ENCODE results near the gene DAP. TPM values are rescaled to one million over a fixed set of nuclear protein-coding genes. Genes with fewer than 3 reads are reported as not detected.

DAP gene
- total RNA-seq, 1 donor from 2014 or later: 102 TPM

- TF ChIP-seq, protein P1, sequence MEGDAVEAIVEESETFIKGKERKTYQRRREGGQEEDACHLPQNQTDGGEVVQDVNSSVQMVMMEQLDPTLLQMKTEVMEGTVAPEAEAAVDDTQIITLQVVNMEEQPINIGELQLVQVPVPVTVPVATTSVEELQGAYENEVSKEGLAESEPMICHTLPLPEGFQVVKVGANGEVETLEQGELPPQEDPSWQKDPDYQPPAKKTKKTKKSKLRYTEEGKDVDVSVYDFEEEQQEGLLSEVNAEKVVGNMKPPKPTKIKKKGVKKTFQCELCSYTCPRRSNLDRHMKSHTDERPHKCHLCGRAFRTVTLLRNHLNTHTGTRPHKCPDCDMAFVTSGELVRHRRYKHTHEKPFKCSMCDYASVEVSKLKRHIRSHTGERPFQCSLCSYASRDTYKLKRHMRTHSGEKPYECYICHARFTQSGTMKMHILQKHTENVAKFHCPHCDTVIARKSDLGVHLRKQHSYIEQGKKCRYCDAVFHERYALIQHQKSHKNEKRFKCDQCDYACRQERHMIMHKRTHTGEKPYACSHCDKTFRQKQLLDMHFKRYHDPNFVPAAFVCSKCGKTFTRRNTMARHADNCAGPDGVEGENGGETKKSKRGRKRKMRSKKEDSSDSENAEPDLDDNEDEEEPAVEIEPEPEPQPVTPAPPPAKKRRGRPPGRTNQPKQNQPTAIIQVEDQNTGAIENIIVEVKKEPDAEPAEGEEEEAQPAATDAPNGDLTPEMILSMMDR (conservative IDR thresholded peaks at IDR 0.05): no peak
- DNase-seq (ENCODE audit: extremely low spot score, unreplicated experiment): no peak
- Mint-ChIP-seq H3K4me3 (no peak overlapping the region), H3K36me3 (peaks cover 25% of the 10 kb centered on the region), H3K27me3 (peaks cover 6% of the 10 kb centered on the region), H3K27ac (no peak overlapping the region), H3K9me3 (no peaks in the 10 kb centered on the region), H3K4me1 (ENCODE audit: unreplicated experiment) (no peaks in the 10 kb centered on the region)
Measured at GRCh38 chr5:10676224-10676623, 84.8 kb downstream of the DAP start.

DNA sequence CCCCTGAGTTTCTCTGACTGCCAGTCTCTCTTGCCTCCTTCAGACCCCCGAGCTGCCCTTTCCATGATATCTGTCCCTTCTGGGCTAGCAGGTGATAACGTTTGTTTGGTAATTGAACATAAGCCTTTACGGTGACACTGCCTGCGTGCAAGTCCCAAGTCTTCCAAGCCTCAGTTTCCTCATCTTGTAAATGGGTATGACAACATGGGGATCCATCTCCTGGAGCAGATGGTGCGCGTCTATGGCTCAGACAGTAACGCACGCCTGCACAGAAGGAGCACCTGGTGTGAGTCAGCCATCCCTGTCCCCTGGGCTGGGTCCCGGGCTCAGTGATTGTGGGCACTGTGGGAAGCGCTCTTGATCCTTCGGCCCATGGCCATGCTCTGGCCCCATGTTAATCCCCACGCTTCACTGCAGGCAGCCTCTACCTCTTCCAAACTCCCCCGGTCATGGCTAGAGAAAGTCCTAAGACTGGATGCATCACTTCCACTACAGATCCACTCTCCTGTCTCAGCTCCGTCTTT, 85.8 kb downstream of the DAP start:
- H3K27me3 Mint-ChIP-seq: peaks cover 6% of the 10 kb centered on the region
- H3K36me3 Mint-ChIP-seq: peaks cover 19% of the 10 kb centered on the region
- no peaks in the 10 kb centered on the region for H3K4me1 Mint-ChIP-seq (ENCODE audit: unreplicated experiment)
- H3K27ac Mint-ChIP-seq: no peak overlapping the region
- DNase-seq (ENCODE audit: extremely low spot score, unreplicated experiment): no peak
- H3K9me3 Mint-ChIP-seq: no peaks in the 10 kb centered on the region
- H3K4me3 Mint-ChIP-seq: no peak overlapping the region
- TF ChIP-seq, protein P1 (conservative IDR thresholded peaks at IDR 0.05): no peak

DNA sequence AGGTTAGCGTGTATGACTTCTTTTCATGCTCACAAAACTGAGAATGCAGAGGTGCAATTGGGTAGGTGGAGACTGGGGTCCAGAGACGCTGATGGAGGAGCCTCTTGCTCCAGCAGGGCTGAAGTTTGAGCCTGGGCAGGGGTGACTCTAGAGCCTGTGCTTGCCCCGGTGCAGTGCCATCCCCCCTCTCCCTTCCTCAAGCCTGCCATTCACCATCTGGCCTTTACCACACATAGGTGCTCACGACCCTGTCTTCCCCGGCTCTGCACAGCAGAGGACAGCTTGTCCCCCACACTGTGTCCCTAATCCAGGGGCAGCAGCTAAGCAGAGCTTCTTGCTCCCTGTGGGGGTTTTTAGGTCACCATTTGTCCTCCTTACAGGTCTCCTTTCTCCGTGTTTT, 86.5 kb downstream of the DAP start:
- H3K4me1 Mint-ChIP-seq (ENCODE audit: unreplicated experiment): no peaks in the 10 kb centered on the region
- TF ChIP-seq, protein P1 (conservative IDR thresholded peaks at IDR 0.05): no peak
- H3K9me3 Mint-ChIP-seq: no peaks in the 10 kb centered on the region
- DNase-seq (ENCODE audit: extremely low spot score, unreplicated experiment): no peak
- peaks cover 6% of the 10 kb centered on the region for H3K27me3 Mint-ChIP-seq
- no peak overlapping the region for H3K4me3 Mint-ChIP-seq
- H3K36me3 Mint-ChIP-seq: peaks cover 19% of the 10 kb centered on the region
- H3K27ac Mint-ChIP-seq: no peak overlapping the region

GRCh38 chr5:10674096-10674495, 86.9 kb downstream of the DAP start:
- no peaks in the 10 kb centered on the region for H3K4me1 Mint-ChIP-seq (ENCODE audit: unreplicated experiment)
- H3K36me3 Mint-ChIP-seq: peaks cover 19% of the 10 kb centered on the region
- H3K4me3 Mint-ChIP-seq: no peak overlapping the region
- no peak overlapping the region for H3K27ac Mint-ChIP-seq
- H3K9me3 Mint-ChIP-seq: no peaks in the 10 kb centered on the region
- TF ChIP-seq, protein P1 (conservative IDR thresholded peaks at IDR 0.05): no peak
- H3K27me3 Mint-ChIP-seq: peaks cover 6% of the 10 kb centered on the region
- no peak for DNase-seq (ENCODE audit: extremely low spot score, unreplicated experiment)

- H3K27ac Mint-ChIP-seq: no peak overlapping the region
- no peak for DNase-seq (ENCODE audit: extremely low spot score, unreplicated experiment)
- peaks cover 6% of the 10 kb centered on the region for H3K27me3 Mint-ChIP-seq
- H3K9me3 Mint-ChIP-seq: no peaks in the 10 kb centered on the region
- peaks cover 17% of the 10 kb centered on the region for H3K36me3 Mint-ChIP-seq
- TF ChIP-seq, protein P1 (conservative IDR thresholded peaks at IDR 0.05): no peak
- H3K4me3 Mint-ChIP-seq: no peak overlapping the region
- H3K4me1 Mint-ChIP-seq (ENCODE audit: unreplicated experiment): no peaks in the 10 kb centered on the region
Measured at GRCh38 chr5:10673407-10673806, 87.6 kb downstream of the DAP start.

GRCh38 chr5:10673017-10673389, 88.0 kb downstream of the DAP start:
- peaks cover 6% of the 10 kb centered on the region for H3K27me3 Mint-ChIP-seq
- H3K36me3 Mint-ChIP-seq: peaks cover 15% of the 10 kb centered on the region
- no peak overlapping the region for H3K27ac Mint-ChIP-seq
- TF ChIP-seq, protein P1 (conservative IDR thresholded peaks at IDR 0.05): no peak
- H3K4me1 Mint-ChIP-seq (ENCODE audit: unreplicated experiment): no peaks in the 10 kb centered on the region
- DNase-seq (ENCODE audit: extremely low spot score, unreplicated experiment): no peak
- no peak overlapping the region for H3K4me3 Mint-ChIP-seq
- no peaks in the 10 kb centered on the region for H3K9me3 Mint-ChIP-seq

All from type B pancreatic cell (in vitro differentiated cells).